Erythroblast (primary cell): Measurements from ENCODE around the gene NR2F1.

ENCODE experiments used
- DNase-seq, 2 experiments: peaks; one replicate each; lab custom pipeline; 2025; lab: John Stamatoyannopoulos, UW
- GATA1 ChIP-seq: IDR thresholded peaks from 2 replicates; pipeline ENCODE4 v1.6.1; 2011; ENCODE audit warnings: low read depth, mild to moderate bottlenecking, control low read depth, low read length, moderate library complexity
- POLR2A ChIP-seq: IDR thresholded peaks from 2 replicates; pipeline ENCODE4 v1.6.1; 2011; ENCODE audit warnings: mild to moderate bottlenecking, low read length

The NR2F1 gene

DNA sequence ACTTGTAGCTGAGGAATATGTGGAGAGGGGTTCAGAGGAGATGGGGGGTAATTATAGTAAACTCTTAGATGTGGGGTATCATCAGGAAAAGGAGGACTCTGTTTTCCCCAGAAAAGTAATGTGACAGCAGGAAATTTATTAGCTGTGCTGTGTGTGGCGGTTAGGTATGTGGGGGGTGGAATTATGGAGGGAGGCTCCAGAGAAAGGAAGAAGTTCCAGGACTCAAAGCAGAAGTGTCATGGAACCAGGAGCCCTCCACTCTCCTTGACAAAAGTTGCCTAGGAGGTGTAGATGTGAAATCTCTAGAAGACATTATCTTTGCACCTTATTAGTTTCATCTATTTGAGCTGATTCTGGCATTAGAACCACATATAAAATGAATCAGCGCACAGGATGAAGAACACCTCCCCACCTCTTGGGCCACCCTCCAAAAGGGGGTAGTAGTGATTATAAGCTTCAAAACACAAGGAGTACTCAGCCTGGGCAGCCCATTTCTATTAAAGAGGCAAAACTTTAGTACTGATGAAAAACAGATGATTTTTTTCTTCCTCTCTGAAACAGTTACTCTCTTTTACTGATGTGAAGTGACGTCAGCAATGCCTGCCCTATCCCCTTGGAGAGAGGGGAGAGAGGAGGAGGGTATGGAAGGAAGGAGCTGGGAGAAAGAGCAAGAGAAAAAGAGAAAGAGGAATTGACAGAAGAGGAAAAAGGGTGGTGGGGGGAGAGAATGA lies 18.2 kb downstream of the NR2F1 start:
- TF ChIP-seq POLR2A (no peak), GATA1 (no peak)
- DNase-seq = no peak

GRCh38 chr5:93601802-93602155 lies 18.8 kb downstream of the NR2F1 start:
- DNase-seq = no peak
- TF ChIP-seq POLR2A (no peak), GATA1 (no peak)

DNA sequence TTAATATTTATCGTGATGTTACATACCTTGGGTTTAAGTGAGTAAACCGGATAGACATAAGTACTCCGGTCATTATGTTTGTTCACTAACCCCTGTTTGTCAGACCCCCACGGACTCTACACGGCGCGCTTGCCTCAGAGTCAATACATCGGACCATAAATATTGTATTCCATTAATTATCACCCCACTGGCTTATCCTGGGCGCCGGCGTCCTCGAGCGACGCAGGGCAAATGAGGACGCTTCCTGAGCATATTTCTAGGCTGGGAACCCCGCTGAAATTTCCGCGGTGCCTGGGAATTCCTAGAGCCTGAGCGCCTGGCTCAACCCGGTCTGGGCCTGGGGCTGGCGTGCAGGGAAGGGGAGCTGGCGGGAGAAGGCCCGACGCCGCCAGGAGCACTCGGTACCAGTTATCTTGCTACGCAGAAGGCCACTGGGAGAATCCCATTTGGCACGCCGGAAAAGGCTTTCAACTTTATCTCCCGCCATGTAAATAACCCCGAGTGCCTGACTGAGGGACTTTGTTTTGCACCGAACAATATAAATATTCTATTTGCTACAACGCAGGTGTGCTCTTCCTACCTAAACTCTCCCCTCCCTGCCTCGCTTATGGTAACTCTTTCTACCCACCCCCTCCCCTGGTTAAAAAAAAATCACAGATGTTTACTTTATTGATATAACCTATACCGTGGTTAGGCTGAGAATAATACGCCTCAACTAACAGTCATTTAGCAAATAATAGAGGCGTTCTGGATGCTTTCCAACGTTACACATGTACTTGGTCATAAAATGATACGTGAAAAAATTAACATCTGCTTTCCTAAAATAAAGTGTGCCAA lies 19.4 kb downstream of the NR2F1 start:
- DNase-seq = no peak
- no peak for TF ChIP-seq GATA1
- no peak for TF ChIP-seq POLR2A

GRCh38 chr5:93603078-93603792 lies 20.2 kb downstream of the NR2F1 start:
- TF ChIP-seq POLR2A (no peak), GATA1 (no peak)

GRCh38 chr5:93603793-93604643 lies 21.0 kb downstream of the NR2F1 start:
- no peak for TF ChIP-seq POLR2A
- no peak for TF ChIP-seq GATA1
- no peak for DNase-seq

More at GRCh38 chr5:93603078-93603792, 20.2 kb downstream of the NR2F1 start:
- no peak for DNase-seq

DNA sequence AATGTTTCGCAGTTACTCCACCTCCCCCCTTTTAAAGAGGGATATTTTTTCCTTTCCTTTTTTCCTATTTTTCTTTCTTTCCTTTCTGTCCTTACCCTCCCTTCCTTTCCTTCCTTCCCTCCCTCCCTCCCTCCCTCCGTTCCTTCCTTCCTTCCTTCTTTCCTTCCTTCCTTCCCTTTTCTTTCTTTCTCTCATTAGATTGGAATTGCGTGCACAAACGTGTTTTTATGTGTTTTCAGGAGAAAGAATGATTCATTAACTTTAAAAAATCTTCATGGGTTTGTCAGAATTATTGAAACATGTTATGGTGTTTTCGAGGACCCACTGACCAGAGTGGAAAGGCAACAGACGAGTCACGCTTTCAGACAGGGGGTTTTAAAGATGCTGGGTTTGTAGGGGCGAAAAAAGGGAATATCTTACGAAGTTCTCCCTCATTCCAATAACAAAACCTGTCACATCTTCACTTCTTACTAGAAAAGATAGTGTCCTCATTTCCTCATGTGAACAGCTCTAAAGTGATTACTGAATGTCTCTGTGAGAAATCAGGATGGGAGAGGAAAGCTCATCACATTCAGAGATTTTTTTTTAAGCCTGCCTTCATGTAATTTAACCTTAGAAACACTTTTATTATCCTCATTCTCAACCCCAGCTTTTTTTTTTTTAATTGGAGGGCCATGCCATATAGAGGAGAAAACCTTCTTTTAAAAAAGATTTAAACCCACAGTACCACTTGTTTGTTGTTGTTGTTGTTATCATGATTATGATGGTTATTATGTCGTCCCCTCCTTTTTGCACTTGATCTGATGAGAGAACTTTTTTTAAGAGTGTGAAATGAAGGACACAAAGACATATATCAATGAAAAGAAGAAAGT lies 21.9 kb downstream of the NR2F1 start:
- TF ChIP-seq POLR2A (no peak), GATA1 (no peak)
- DNase-seq = no peak

DNA sequence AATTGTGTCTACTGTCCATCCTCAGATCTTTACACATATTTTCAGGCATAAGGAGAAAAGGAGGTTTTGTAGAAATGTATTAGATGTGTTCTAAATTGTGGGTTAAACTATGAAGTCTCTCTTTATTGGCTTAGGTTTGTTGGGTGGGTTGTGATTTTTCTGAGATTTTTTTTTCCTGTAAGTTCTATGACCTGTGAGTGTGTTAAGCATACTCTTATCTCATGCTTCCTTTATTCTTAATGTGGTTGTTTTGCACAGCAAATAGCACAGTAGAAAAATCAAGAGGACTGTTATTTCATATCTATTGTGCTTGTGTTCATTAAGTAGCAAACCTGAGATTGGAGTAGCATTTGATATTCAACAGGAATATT lies 23.3 kb downstream of the NR2F1 start:
- no peak for DNase-seq
- TF ChIP-seq GATA1 = no peak
- TF ChIP-seq POLR2A = no peak

DNA sequence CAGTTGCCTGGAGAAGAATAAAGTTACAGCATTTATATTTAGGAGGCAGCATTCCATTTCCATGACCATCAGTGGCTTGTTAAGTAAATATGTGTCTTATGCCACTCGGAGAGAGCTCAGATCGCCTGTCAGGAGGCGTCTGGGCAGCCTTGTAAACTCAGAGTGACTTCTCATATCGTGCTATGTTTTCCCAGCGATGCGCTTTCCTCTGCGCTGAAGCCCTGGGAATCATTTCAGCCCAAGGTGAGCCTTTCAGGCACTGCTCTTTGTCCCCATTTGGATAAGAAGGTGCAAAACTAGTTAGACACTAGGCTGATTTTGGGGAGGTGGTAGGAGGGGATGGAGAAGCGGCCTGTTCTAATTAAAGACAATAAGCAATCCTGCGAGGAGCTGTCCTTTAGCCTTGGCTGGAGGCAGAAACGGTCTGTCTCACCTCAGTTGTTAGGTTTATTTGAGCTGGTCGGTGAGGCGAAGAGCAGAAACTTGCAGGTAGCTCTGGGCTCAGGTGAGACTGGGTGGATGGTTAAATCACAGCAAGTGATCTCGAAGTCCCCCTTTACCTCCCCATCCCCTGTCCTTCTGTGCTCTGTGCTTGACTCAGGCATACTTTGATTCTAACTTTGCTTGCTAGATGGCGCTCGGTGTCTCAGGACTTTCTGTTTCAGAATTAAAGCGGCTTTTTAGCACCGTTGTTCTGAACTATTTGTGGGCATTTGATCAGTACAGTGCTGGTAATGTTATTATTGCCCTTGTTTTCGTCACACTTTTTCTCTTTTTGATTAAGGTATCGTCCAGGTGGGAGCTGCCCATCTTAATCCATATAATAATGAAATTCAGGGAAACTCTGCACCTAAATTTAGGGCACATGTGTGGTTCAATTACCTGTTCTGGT lies 24.6 kb downstream of the NR2F1 start:
- TF ChIP-seq GATA1 = no peak
- TF ChIP-seq POLR2A = no peak
- DNase-seq = peak; percentile 41 to 66

DNA sequence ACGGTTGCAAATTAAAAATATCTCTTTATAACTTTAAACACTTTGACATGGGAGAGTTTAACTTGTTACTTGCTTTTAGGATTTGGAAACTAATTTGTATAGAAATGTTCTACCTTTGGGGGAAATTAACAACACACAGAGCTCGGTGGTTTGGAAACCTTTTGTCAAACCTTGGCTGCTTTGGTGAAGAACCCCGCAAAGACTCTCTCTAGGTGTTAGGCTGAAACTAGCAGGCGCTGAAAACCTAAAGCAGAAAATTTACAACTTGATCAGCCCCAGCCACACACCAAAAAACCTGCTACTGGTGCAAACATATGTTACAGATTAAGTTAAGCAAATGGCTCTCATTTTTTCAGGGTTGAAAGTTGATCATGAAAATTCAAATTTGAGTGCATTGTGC lies 25.8 kb downstream of the NR2F1 start:
- no peak for DNase-seq
- TF ChIP-seq POLR2A (no peak), GATA1 (no peak)

DNA sequence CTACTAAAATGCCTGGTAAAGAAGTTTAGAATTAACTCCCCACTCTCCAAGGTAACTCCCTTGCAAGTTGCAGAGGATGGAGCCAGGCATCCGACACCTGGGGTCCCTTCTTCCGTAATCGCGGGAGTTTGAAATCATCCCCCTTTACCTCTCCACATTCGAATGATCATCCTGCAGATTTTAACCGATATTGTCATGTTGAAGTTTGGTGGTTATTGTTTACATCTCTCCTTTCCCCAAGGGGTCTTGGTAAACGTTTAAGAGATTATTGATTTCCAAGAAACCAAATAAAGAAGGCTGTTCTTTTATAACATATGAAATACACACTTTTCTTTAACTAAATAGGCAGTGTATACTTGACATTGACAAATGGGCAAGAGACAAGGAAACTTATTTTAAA lies 26.7 kb downstream of the NR2F1 start:
- no peak for TF ChIP-seq GATA1
- no peak for TF ChIP-seq POLR2A
- DNase-seq = no peak

DNA sequence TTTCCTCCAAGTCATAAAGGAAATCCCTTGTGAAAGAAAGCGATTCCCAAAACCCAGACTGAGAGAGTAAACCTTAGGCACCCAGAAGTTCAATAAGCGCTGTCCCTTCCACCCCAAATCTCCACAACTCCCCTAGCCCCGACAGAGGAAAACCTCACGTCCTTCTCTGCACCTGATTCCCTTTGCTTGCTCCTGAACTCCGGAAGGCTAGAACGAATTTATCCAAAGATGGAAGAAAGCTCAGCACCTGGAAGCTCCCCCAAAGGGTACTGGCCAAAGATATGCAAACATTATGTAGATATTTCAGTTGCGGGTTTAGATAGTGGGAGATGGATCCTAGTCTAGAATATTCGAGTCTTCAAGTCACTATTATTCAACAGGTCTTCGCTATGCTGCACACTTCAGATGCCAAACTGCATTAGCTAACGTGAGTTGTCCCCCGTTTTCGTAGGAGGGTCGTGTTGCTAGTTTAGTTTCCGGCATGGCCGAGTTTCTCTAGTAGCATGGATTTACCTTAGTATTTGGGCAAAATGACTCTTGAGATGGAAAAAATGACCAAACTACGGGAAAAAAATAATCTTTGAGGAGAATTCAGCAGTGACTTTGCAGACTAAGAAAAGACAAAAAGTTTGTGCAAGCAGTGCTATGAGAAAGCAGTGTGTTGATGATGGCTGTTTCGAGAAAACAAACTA lies 27.7 kb downstream of the NR2F1 start:
- no peak for DNase-seq
- TF ChIP-seq GATA1 (no peak), POLR2A (no peak)
